Endothelial cell (in vitro differentiated cells): ENCODE results near the gene TMC5. TPM values are rescaled to one million over a fixed set of nuclear protein-coding genes. Genes with fewer than 3 reads are reported as not detected.
"Not testable (repeated sequence)": the region's sequence is repeated elsewhere in the genome, so short reads cannot be mapped to it uniquely, and the experiment has no call there.

Experiments used
- DNase-seq: peaks from one replicate; pipeline ENCODE4 v3.0.0; 2021; ENCODE audit warnings: low spot score
- H3K27ac Mint-ChIP-seq: one replicate; pipeline ENCODE4 v1.8.0; 2021; ENCODE audit warnings: mixed read lengths, inconsistent platforms; ENCODE audit not compliant: unreplicated experiment
- H3K27me3 Mint-ChIP-seq: one replicate; pipeline ENCODE4 v1.8.0; 2021; ENCODE audit warnings: mild to moderate bottlenecking, moderate library complexity, mixed read lengths, inconsistent platforms; ENCODE audit not compliant: unreplicated experiment
- H3K36me3 Mint-ChIP-seq: one replicate; pipeline ENCODE4 v1.8.0; 2021; ENCODE audit warnings: mild to moderate bottlenecking, low read depth, mixed read lengths, inconsistent platforms; ENCODE audit not compliant: unreplicated experiment
- H3K4me1 Mint-ChIP-seq: one replicate; pipeline ENCODE4 v1.8.0; 2021; ENCODE audit warnings: mild to moderate bottlenecking, mixed read lengths, inconsistent platforms; ENCODE audit not compliant: unreplicated experiment
- H3K4me3 Mint-ChIP-seq: one replicate; pipeline ENCODE4 v1.8.0; 2021; ENCODE audit warnings: mild to moderate bottlenecking, mixed read lengths, inconsistent platforms; ENCODE audit not compliant: unreplicated experiment
- H3K9me3 Mint-ChIP-seq: one replicate; pipeline ENCODE4 v1.8.0; 2021; ENCODE audit warnings: mixed read lengths, inconsistent platforms; ENCODE audit not compliant: unreplicated experiment
- CTCF ChIP-seq: fragments of 200-600 bp; sonication (generic); IDR thresholded peaks from one replicate; pipeline ENCODE4 v1.5.0; 2021; ENCODE audit warnings: antibody characterized with exemption; ENCODE audit not compliant: unreplicated experiment
- total RNA-seq: library from RNA; stranded (reverse); fragmentation: NEBNext Ultra II Directional; extraction: Animal tissue kit (Norgen Biotek cat#: 25700); gene quantifications from one replicate; pipeline ENCODE4 v1.2.1, GENCODE V29; 2021; ENCODE audit not compliant: unreplicated experiment

TMC5 gene
- total RNA-seq, 1 donor from 2014 or later: 0.69 TPM

- no peak overlapping the region for H3K27ac Mint-ChIP-seq
- no peak overlapping the region for H3K4me3 Mint-ChIP-seq
- peaks cover 7% of the 10 kb centered on the region for H3K4me1 Mint-ChIP-seq
- TF ChIP-seq CTCF: no peak
- no peaks in the 10 kb centered on the region for H3K27me3 Mint-ChIP-seq
- H3K9me3 Mint-ChIP-seq: no peaks in the 10 kb centered on the region
- H3K36me3 Mint-ChIP-seq: no peaks in the 10 kb centered on the region
- no peak for DNase-seq
Observed at GRCh38 chr16:19384656-19385055, 33.0 kb upstream of the TMC5 start.

- no peaks in the 10 kb centered on the region for H3K9me3 Mint-ChIP-seq
- peaks cover 7% of the 10 kb centered on the region for H3K4me1 Mint-ChIP-seq
- peaks cover 4% of the 10 kb centered on the region for H3K36me3 Mint-ChIP-seq
- no peaks in the 10 kb centered on the region for H3K27me3 Mint-ChIP-seq
- DNase-seq: no peak
- no peak overlapping the region for H3K4me3 Mint-ChIP-seq
- TF ChIP-seq CTCF: no peak
- no peak overlapping the region for H3K27ac Mint-ChIP-seq
Observed at GRCh38 chr16:19386525-19386924, 31.2 kb upstream of the TMC5 start.

GRCh38 chr16:19389246-19389645, 28.4 kb upstream of the TMC5 start:
- Mint-ChIP-seq H3K27me3 (no peaks in the 10 kb centered on the region), H3K36me3 (peaks cover 4% of the 10 kb centered on the region), H3K4me1 (peaks cover 14% of the 10 kb centered on the region), H3K4me3 (no peak overlapping the region), H3K9me3 (no peaks in the 10 kb centered on the region), H3K27ac (no peak overlapping the region)
- TF ChIP-seq CTCF: peak; percentile 40
- peak; percentile 41 for DNase-seq

- not testable (repeated sequence) for H3K9me3 Mint-ChIP-seq, H3K27me3 Mint-ChIP-seq, DNase-seq, H3K4me3 Mint-ChIP-seq, H3K36me3 Mint-ChIP-seq, H3K27ac Mint-ChIP-seq
- H3K4me1 Mint-ChIP-seq: peaks cover 24% of the 10 kb centered on the region
Observed at GRCh38 chr16:19391185-19391776, 26.4 kb upstream of the TMC5 start.

GRCh38 chr16:19392352-19392751, 25.3 kb upstream of the TMC5 start:
- no peak for TF ChIP-seq CTCF
- Mint-ChIP-seq H3K4me1 (peaks cover 30% of the 10 kb centered on the region), H3K36me3 (peaks cover 4% of the 10 kb centered on the region), H3K9me3 (no peaks in the 10 kb centered on the region), H3K27me3 (no peaks in the 10 kb centered on the region), H3K27ac (no peak overlapping the region), H3K4me3 (no peak overlapping the region)
- no peak for DNase-seq
